ENCODE measurements around the gene MTA3.

DNA sequence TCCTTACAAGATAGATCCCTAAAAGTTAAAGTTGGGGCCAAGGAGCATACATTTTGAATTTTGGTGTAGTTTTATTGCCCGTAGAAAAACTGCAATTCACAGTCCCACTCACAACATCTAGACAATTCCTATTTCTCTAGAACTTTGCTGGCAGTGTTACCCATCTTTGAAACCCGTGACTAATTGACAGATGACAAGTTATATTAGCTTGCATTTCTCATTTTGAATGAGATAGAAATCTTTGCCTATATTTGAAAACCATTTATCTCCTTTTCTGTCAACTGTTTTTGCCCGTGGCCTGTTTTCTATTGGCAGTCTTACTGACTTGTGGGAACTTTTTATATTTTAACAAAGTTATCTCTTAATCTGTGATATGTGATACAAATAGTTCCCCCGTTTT lies 145.5 kb downstream of the MTA3 start:
- TF ChIP-seq, protein P1, sequence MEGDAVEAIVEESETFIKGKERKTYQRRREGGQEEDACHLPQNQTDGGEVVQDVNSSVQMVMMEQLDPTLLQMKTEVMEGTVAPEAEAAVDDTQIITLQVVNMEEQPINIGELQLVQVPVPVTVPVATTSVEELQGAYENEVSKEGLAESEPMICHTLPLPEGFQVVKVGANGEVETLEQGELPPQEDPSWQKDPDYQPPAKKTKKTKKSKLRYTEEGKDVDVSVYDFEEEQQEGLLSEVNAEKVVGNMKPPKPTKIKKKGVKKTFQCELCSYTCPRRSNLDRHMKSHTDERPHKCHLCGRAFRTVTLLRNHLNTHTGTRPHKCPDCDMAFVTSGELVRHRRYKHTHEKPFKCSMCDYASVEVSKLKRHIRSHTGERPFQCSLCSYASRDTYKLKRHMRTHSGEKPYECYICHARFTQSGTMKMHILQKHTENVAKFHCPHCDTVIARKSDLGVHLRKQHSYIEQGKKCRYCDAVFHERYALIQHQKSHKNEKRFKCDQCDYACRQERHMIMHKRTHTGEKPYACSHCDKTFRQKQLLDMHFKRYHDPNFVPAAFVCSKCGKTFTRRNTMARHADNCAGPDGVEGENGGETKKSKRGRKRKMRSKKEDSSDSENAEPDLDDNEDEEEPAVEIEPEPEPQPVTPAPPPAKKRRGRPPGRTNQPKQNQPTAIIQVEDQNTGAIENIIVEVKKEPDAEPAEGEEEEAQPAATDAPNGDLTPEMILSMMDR (IDR thresholded peaks at IDR 0.05) = no peak
- TF ChIP-seq EP300 (IDR thresholded peaks at IDR 0.05) = no peak
- TF ChIP-seq POLR2A (IDR thresholded peaks at IDR 0.05) = no peak

All from upper lobe of left lung (tissue), 4 donors.